Ureter (tissue), 1 donor: Measurements from ENCODE around the gene AGPAT2. TPM values are rescaled to one million over a fixed set of nuclear protein-coding genes. Genes with fewer than 3 reads are reported as not detected.

Experiments
- DNase-seq: peaks from one replicate; pipeline ENCODE4 v3.0.0-alpha.2; 2020; ENCODE audit warnings: low spot score
- total RNA-seq: library from RNA; stranded (reverse); gene quantifications from one replicate; pipeline ENCODE4 v1.2.4, GENCODE V29; 2023
- donor health status: DM: yes; HTN: yes; CAD: no.

Gene AGPAT2
- total RNA-seq, 1 donor from 2014 or later, result 52.2 TPM

- no peak for DNase-seq
These were observed 13.9 kb downstream of the AGPAT2 start for GRCh38 chr9:136673088-136673974.

- DNase-seq, result no peak
These were observed 14.7 kb downstream of the AGPAT2 start for GRCh38 chr9:136672431-136673087.

- DNase-seq, result no peak
These were observed 15.4 kb downstream of the AGPAT2 start for GRCh38 chr9:136671646-136672430.

- no peak for DNase-seq
These were observed 16.0 kb downstream of the AGPAT2 start for GRCh38 chr9:136671254-136671614.

DNA sequence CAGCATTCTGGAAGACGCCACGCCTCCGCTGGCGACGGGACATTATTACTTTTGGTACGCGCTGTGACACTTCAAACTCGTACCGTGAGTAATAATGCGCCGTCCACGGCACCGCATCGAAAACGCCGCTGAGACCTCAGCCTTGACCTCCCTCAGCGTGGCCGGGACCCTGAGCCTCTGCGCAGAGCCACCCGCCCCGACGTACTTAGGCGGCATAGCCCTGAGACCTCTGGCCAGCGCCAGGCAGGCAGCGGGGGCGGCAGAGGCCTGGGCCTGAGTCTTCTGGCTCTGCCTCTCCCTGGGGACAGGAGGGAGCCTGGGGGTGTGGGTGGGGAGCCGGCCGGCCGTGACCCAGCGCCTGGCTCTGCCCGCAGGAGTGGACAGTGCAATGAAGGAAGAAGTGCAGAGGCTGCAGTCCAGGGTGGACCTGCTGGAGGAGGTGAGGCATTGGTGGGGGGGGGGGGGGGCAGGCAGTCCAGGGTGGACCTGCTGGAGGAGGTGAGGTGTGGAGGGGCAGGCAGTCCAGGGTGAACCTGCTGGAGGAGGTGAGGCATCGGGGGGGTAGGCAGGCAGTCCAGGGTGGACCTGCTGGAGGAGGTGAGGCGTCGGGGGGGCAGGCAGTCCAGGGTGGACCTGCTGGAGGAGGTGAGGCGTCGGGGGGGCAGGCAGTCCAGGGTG lies 16.5 kb downstream of the AGPAT2 start:
- no peak for DNase-seq

GRCh38 chr9:136669791-136670464 lies 17.3 kb downstream of the AGPAT2 start:
- DNase-seq, result no peak

DNA sequence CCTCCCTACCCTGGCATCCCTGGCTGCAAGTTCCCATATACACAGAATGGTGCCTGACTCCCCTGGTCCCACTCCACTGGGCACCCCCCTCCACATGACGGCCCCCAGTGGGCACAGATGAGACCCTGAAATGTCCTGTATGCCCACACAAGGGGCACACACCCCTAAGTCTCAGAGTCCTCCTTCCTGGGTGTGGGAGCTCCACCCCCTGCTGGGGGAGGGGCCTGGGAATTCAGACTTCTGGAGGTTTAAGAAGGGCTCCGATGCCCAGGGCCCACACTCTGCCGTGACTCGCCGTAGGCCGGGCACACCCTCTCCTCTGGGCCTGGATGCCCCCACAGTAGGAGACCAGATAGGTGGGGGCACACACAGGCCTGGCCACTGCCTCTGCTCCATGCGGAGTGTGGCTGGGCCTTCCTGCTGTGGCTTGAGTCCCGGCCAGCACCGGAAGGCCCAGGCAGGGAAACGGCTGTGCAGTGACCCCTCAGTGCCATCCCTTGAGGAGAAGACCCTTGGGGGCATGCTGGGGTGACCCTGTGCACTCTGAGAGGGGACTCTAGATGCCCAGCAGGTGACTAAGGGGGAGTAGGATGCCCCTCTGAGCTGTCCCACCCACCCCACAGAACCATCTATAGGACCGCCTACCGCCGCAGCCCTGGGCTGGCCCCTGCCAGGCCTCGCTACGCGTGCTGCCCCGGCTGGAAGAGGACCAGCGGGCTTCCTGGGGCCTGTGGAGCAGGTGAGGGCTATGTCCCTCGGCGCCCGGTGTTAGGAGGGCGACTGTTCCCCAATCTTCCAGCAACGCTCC lies 18.1 kb downstream of the AGPAT2 start:
- no peak for DNase-seq

DNA sequence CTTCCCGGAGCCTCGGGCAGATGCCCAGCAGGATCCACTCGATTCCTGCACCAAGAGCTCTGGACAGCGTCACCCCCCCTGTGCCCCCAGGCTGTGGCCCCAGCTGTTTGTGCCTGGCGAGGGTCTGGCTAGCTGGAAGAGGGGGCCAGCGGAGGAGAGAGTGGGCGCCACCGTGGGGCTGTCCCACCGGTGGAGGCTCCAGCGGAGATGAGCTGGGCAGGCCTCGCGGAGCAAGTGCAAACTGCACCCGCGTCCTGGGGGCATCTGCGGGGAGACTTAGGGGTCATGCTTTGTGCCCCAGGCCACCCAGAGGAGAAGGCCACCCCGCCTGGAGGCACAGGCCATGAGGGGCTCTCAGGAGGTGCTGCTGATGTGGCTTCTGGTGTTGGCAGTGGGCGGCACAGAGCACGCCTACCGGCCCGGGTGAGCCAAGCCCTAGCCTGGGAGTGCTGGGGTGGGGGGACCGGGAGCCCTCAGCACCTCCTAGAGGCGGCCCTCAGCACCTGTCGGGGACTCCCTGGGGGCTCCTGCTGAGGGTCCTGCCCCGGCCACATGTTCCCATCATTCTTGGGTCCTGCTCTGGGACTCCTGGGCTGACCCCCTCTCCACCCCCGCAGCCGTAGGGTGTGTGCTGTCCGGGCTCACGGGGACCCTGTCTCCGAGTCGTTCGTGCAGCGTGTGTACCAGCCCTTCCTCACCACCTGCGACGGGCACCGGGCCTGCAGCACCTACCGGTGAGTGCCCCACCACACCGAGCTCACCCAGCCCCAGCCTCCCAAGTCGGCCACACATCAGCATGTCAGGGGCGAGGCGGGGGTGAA lies 19.1 kb downstream of the AGPAT2 start:
- DNase-seq, result no peak

- no peak for DNase-seq
These were observed 19.9 kb downstream of the AGPAT2 start for GRCh38 chr9:136667214-136667939.

DNA sequence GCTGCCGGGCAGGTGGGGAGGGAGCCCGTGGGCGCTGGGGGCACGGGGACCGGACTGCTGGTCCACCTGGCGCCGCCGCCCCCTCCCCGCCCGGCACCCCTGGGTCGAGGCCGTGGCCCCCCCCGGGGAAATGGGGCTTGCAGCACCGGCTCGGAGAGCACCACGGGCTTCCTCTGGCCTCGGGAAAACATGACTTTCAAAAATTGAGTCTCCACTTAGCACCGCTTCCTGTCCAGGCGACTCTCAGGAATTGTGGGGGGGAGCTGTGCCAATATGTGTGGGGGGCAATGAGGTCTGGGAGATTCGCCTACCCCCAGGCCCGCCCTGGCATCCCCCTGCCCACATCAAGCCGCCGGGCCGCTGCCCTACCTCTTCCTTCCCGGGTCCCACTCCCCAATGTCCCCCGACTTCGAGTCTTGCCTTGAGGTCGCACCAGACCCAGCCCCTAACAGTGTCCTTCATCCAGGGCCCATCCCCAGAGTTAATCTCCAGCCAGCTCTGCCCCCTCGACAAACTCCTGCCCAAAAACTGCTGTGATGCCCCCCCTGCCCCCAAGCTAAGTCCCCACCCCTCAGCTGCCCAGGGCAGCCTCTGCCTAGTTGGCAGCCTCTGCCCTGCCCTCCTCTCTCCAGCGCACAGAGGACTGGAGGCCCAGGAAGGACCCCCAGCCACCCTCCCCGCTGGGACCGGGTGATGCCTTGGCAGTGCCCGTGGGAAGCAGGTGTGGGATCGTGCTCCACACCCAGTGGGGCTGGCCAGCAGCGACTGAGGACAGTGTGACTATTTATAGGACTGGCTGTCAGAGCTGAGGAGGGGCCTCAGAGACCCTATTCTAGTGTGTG lies 20.7 kb downstream of the AGPAT2 start:
- DNase-seq, result no peak

DNA sequence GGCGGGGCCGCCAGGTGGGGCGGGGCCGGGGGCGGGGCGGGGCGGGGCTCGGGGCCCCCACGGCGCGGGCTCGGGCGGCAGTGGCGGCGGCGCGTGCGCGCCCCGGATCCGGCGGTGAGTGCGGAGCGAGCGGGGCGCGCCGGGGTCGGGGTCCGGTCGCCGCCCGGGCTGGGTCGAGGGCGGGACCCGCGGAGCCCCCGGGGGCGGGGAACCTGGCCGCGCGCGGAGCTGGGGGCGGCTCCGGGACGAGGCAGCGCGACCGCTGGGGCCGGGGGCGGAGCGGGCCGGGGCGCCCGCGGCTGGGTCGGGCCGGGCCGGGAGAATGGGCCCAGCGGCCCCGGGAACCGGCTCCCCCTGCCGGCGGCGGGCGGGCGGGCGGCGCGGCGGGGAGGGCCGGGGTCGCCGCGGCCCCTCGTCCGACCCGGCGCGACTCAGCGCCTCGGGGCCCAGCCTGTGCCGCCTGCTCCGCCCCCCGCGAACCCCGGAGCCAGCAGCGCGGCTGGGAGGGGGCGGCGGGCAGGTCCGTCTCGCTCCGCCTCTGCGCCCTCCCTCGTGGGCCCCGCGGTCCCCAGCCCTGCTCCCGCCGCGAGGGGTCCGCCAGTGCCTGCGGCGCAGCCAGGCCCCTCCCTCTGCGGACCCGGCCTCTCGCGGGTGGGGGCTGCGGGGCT lies 21.4 kb downstream of the AGPAT2 start:
- DNase-seq, result no peak

DNA sequence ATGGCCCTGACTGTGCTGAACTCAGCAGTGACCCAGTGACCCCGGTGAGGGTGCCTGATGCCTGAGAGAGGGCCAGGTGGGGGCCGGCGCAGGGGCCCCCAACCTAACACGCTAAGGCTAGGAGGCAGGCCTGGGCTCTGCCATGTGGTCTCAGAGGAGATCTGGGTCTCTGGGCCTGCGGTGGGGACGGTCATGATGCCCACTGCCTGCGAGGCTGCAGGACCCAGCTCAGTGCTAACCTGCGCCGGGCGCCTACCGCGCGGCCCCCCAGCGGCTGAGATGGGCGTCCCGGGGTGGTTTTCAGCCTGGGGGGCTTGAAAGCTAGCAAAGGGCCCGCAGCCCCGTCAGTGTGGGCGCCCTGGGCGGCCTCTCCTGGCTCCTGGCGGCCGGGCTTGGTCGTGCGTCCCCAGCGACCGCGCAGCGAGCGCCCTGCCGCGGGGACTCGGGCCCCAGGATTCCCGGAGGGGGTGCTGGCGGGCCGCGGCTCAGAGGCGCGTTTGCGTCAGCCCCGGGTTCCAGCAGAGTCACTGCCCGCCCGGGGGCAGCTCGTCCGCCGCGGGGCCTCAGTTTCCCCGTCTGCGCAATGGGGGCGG lies 22.1 kb downstream of the AGPAT2 start:
- DNase-seq, result no peak

DNA sequence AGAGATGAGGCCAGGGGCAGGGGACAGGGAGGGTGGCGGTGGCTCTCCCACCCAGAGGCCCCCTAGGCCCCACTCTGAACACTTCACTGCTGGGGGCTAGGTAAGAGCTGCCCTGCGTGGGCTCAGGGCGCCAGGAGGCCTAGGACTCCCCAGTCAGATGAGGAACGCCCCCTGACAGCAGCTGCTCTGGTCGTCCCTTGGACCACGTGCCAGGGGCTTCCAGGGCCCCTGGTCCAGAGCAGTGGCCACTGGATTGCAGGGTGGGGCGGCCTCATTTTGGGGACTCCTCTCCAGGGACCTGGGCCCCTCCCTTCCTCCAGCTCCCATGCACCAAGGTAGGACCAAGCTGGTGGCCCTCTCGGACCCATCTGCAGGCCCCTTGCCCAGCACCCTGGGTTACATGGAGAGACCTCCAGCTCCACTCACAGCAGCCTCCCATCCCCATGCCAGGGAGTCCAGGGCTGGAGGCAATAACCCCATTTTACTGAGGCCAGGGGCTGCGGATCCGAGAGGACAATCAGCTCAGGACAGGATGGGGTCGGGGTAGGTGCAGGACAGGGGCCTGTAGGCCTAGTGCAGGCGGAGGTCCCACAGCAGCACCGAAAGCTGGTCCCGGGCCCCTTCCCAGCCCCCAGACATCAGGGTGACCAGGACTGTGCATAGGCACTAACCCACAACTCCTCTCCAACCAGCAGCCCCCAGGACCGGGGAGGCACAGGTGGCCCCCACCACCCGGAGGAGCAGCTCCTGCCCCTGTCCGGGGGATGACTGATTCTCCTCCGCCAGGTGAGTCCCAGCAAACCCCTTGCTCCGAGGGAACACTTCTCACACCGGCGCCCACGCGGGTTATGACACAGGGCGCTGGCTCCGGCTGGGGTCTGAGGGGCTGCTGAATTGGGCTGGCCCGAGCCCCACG lies 23.0 kb downstream of the AGPAT2 start:
- no peak for DNase-seq

DNA sequence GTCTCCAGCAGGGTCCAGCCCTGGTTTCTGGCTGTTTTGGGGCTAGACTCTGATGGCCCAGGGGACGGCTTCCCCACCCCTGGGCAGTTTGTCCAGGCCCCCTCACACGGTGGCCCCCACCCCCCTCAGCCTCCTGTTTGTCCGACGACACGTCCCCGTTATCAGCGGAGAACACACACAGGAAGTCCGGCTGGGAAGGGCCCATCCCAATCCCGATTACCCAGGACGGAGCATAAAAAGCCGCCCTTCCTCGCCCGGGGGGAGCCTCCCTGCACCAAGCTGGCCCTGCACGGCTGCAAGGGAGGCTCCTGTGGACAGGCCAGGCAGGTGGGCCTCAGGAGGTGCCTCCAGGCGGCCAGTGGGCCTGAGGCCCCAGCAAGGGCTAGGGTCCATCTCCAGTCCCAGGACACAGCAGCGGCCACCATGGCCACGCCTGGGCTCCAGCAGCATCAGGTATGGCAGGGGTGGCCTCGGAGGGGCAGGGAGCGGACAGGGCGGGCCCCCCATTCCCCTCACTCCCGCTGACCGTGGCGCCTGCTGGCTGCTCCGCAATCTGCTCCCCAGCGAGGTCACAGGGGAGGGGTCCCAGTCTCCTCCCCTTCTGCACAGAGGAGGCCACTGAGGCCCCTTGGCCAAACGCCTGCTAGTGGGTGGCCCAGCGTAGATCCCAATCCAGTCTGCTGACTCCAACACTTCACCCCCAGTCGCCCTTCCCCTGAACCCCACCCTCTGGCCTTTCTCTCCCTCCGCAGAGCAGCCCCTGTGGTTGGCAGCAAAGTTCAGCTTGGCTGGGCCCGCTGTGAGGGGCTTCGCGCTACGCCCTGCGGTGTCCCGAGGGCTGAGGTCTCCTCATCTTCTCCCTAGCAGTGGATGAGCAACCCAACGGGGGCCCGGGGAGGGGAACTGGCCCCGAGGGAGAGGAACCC lies 24.3 kb downstream of the AGPAT2 start, which contains the start of gene EGFL7:
Gene EGFL7 (plus strand): TSS at position 261 of the 926 bp plus-strand sequence. CDS start 5,367 bp downstream, outside the sequence.
- no peak for DNase-seq

GRCh38 chr9:136662326-136662655 lies 25.0 kb downstream of the AGPAT2 start:
- no peak for DNase-seq
